Ishikawa (cell line): Measurements from ENCODE around the gene TOMM22.

Experiments
- CEBPB ChIP-seq: IDR thresholded peaks from 2 replicates; pipeline ENCODE4 v1.6.1; 2012
- CREB1 ChIP-seq: IDR thresholded peaks from 2 replicates; pipeline ENCODE4 v1.6.1; 2012; ENCODE audit warnings: low read depth
- EGR1 ChIP-seq: IDR thresholded peaks from 2 replicates; pipeline ENCODE4 v1.6.1; 2012
- EP300 ChIP-seq: IDR thresholded peaks from 2 replicates; pipeline ENCODE4 v1.6.1; 2012; ENCODE audit warnings: borderline replicate concordance
- FOXM1 ChIP-seq: IDR thresholded peaks from 2 replicates; pipeline ENCODE4 v1.6.1; 2012; ENCODE audit warnings: low read depth, borderline replicate concordance
- MAX ChIP-seq: IDR thresholded peaks from 2 replicates; pipeline ENCODE4 v1.6.1; 2012
- NFIC ChIP-seq: IDR thresholded peaks from 2 replicates; pipeline ENCODE4 v1.6.1; 2012
- RAD21 ChIP-seq: IDR thresholded peaks from 2 replicates; pipeline ENCODE4 v1.6.1; 2012; ENCODE audit warnings: low read depth
- REST ChIP-seq: IDR thresholded peaks from 2 replicates; pipeline ENCODE4 v1.6.1; 2012; ENCODE audit warnings: low read depth, mild to moderate bottlenecking
- TAF1 ChIP-seq: IDR thresholded peaks from 2 replicates; pipeline ENCODE4 v1.6.1; 2012; ENCODE audit warnings: low read depth, mild to moderate bottlenecking
- TCF12 ChIP-seq: IDR thresholded peaks from 2 replicates; pipeline ENCODE4 v1.6.1; 2012; ENCODE audit warnings: low read depth
- TEAD4 ChIP-seq: IDR thresholded peaks from 2 replicates; pipeline ENCODE4 v1.6.1; 2012
- USF1 ChIP-seq: IDR thresholded peaks from 2 replicates; pipeline ENCODE4 v1.6.1; 2012
- YY1 ChIP-seq: IDR thresholded peaks from 2 replicates; pipeline ENCODE4 v1.6.1; 2012; ENCODE audit warnings: low read depth
- ZBTB7A ChIP-seq: IDR thresholded peaks from 2 replicates; pipeline ENCODE4 v1.6.1; 2012; ENCODE audit warnings: low read depth

TOMM22 gene

GRCh38 chr22:38724176-38724575, 42.4 kb downstream of the TOMM22 start:
- TF ChIP-seq REST (no peak), EP300 (no peak), MAX (no peak), CEBPB (no peak), RAD21 (no peak), EGR1 (no peak), TEAD4 (no peak), USF1 (no peak), CREB1 (no peak), TAF1 (no peak), NFIC (no peak), TCF12 (no peak), YY1 (no peak), ZBTB7A (no peak), FOXM1 (no peak)

GRCh38 chr22:38724926-38725571, 43.3 kb downstream of the TOMM22 start:
- peak; percentile 16; the same call in 1 of the 2 replicates for TF ChIP-seq RAD21
- no peak for TF ChIP-seq EP300

GRCh38 chr22:38725900-38726655, 44.3 kb downstream of the TOMM22 start:
- TF ChIP-seq ZBTB7A: no peak
- TF ChIP-seq FOXM1: no peak
- no peak for TF ChIP-seq TCF12
- TF ChIP-seq RAD21: no peak
- no peak for TF ChIP-seq EGR1
- no peak for TF ChIP-seq CEBPB
- no peak for TF ChIP-seq USF1
- no peak for TF ChIP-seq REST
- no peak for TF ChIP-seq TAF1
- TF ChIP-seq MAX: no peak
- no peak for TF ChIP-seq YY1

GRCh38 chr22:38727123-38727522, 45.4 kb downstream of the TOMM22 start:
- TF ChIP-seq TCF12 (no peak), YY1 (no peak), EGR1 (no peak), REST (no peak), CEBPB (no peak), USF1 (no peak)
